A549 (cell line): Measurements from ENCODE around the gene PDK4.

Experiments
- BCL3 ChIP-seq: fragments of >200 bp; sonication (Bioruptor Twin); formaldehyde crosslinking; IDR thresholded peaks from 3 replicates; pipeline ENCODE4 v1.6.1; 2016
- CBX8 ChIP-seq: fragments of 200-600 bp; sonication (generic); IDR thresholded peaks from 2 replicates; pipeline ENCODE4 v1.6.1; 2016
- CTCF ChIP-seq: fragments of >200 bp; sonication (Bioruptor Twin); formaldehyde crosslinking; IDR thresholded peaks from 3 replicates; pipeline ENCODE4 v1.5.1; 2016
- EP300 ChIP-seq, 2 experiments: fragments of >200 bp; sonication (Bioruptor Twin); formaldehyde crosslinking; IDR thresholded peaks; 2 replicates in 1 of 2; 3 replicates in 1 of 2; pipeline ENCODE4 v1.6.1; 2016 to 2017
- MYC ChIP-seq: IDR thresholded peaks from 2 replicates; pipeline ENCODE4 v1.6.1; 2012; ENCODE audit warnings: mild to moderate bottlenecking, inconsistent platforms, low read length, improper control_type of control experiment, borderline replicate concordance
- NR3C1 ChIP-seq: fragments of >200 bp; sonication (Bioruptor Twin); formaldehyde crosslinking; IDR thresholded peaks from 3 replicates; pipeline ENCODE4 v1.6.1; 2017
- SMC3 ChIP-seq: fragments of >200 bp; sonication (Bioruptor Twin); formaldehyde crosslinking; IDR thresholded peaks from 3 replicates; pipeline ENCODE4 v1.6.1; 2018; ENCODE audit warnings: inconsistent platforms
- ZFP36 ChIP-seq: fragments of 450-650 bp; IDR thresholded peaks from 2 replicates; pipeline ENCODE4 v1.6.1; 2014; ENCODE audit warnings: borderline replicate concordance; ENCODE audit not compliant: partially characterized antibody
- TF ChIP-seq, protein P1 (sequence below): fragments of 250-450 bp; sonication (Bioruptor Pico); IDR thresholded peaks from 2 replicates; pipeline ENCODE4 v1.5.0; 2021; ENCODE audit warnings: mild to moderate bottlenecking, moderate library complexity, borderline replicate concordance

DNA sequence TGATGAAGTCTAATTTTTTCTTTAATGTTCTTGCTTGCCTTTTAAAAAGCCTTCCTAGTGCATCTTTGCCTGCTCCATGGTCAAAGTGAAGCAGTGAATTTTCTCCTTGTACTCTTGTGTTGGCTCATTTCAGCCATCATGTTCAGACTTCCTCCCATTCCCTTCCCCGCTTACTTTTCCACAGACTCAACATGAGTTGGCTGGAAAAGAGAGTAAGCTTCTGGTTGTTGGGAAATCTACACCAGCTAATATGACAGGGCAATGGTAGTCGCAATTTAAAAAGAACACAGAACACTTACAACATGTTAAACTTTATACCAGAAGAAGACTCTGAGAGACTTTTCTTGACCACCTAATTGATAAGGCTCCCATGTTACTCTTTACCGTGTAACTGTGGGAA, 24.3 kb upstream of the PDK4 start:
- TF ChIP-seq BCL3: no peak
- TF ChIP-seq CTCF: no peak
- no peak for TF ChIP-seq CBX8
- TF ChIP-seq SMC3: no peak
- TF ChIP-seq EP300 (IDR thresholded peaks at IDR 0.05): no peak
- TF ChIP-seq MYC: no peak
- TF ChIP-seq NR3C1: no peak
- no peak for TF ChIP-seq ZFP36
- TF ChIP-seq, protein P1, sequence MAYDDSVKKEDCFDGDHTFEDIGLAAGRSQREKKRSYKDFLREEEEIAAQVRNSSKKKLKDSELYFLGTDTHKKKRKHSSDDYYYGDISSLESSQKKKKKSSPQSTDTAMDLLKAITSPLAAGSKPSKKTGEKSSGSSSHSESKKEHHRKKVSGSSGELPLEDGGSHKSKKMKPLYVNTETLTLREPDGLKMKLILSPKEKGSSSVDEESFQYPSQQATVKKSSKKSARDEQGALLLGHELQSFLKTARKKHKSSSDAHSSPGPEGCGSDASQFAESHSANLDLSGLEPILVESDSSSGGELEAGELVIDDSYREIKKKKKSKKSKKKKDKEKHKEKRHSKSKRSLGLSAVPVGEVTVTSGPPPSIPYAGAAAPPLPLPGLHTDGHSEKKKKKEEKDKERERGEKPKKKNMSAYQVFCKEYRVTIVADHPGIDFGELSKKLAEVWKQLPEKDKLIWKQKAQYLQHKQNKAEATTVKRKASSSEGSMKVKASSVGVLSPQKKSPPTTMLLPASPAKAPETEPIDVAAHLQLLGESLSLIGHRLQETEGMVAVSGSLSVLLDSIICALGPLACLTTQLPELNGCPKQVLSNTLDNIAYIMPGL (CRISPR knock-in tag): no peak
